GM04503 (cell line): ENCODE results near the gene SIRPD.
"Not testable (repeated sequence)": the region's sequence is repeated elsewhere in the genome, so short reads cannot be mapped to it uniquely, and the experiment has no call there.

Experiments
- DNase-seq: peaks from one replicate; pipeline ENCODE4 v3.0.0-alpha.2; 2012; ENCODE audit warnings: low read depth

The SIRPD gene

GRCh38 chr20:1537731-1538058, 19.8 kb downstream of the SIRPD start:
- DNase-seq: no peak

- DNase-seq: no peak
Measured at GRCh38 chr20:1536893-1537730, 20.4 kb downstream of the SIRPD start.

DNA sequence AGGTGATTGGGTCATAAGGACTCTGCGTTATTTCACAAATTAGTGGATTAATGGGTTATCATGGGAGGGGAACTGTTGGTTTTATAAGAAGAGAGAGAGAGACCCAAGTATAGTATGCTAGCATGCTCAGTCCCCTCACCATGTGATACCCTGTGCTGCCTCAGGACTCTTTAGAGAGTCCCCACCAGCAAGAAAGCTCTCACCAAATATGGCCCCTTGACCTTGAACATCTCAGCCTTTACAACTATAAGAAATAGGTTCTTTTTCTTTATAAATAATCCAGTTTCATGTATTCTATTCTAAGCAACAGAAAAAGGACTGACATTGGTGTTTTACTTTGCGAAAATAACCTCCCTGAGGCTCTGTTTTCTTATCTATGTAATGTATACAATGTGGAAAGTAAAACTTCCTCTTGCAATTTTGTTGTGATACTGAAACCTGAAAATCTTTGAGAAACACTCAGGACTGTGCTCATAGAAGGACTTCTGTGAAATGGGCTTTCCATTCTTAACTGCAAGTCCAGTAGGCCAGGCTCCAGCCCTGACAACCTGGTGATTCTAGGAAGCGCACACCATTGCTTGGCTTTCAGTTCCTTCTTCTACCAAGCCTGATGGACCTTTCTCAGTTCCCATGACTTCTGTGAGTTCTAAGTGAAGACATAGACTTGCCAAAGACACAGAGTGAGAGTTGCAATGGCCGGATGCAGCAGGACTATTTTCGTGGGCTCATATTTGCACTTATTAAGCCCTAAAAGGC, 21.9 kb downstream of the SIRPD start:
- no peak for DNase-seq

- DNase-seq: no peak
Measured at GRCh38 chr20:1534526-1534925, 23.0 kb downstream of the SIRPD start.

- DNase-seq: no peak
Measured at GRCh38 chr20:1533059-1533458, 24.4 kb downstream of the SIRPD start.

DNA sequence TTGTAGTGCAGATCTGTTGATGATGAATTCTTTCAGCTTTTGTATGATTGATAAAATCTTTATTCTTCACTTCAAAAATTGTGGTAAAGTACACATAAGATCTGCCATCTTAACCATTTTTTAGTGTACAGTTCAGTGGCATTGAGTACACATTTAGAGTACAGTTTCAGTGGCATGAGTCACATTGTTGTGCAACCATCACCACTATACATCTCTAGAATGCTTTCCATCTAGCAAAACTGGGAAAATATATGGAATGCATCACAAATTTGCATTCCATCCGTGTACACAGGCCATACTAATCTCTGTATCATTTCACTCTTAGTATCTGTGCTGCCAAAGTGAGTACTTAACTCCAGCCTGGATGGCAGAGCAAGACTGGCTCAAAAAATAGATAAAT, 28.7 kb downstream of the SIRPD start:
- no peak for DNase-seq

DNA sequence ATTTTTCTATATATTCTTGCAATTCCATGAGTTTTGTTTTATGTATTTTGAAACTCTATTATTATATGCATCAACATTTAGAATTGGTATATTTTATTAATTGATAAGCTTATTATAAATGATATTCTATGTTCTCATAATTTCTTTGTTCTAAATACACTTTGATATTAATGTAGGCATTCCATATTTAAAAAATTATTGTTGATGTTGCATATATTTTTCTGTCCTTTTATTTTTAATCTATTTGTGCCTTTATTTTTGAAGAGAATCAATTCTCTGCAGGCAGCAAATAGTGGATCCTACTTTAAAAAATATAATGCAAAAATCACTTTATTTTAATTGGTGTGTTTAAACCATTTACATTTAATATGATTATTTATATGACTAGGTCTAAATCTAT, 29.6 kb downstream of the SIRPD start:
- DNase-seq: no peak

DNA sequence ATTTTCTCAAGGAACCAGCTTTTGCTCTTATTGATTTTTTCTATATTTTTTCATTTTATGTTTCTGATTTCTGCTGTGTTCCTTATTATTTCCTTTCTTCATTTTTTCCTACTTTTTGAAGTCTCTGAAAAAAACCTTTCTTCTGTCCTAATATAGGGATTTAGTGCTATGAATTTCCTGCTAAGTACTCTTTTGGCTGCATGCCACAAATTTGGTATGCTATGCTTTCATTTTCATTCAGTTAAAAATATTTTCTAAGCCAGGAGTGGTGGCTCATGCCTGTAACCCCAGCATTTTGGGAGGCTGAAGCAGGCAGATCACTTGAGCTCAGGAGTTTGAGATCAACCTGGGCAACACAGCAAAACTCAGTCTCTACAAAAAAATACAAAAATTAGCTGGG, 30.6 kb downstream of the SIRPD start:
- no peak for DNase-seq

DNA sequence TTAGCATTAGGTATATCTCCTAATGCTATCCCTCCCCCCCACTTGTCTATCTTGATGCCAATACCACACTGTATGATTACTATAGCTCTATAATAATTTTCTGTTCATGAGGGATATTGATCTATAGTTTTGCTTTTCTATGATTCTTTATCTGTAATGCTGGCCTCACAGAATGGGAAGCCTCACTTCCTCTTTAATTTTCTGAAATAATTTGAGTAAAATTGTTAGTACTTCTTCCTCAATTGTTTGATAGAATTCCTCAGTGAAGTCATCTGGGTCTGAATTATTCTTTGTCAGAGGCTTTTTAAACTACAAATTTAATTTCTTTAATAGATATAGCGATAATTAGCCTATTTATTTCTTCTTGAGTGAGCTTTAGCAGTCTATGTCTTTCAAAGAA, 31.2 kb downstream of the SIRPD start:
- DNase-seq: no peak

GRCh38 chr20:1524004-1524403, 33.5 kb downstream of the SIRPD start:
- no peak for DNase-seq

- DNase-seq: no peak
Measured at GRCh38 chr20:1517010-1517409, 40.5 kb downstream of the SIRPD start.

- DNase-seq: no peak
Measured at GRCh38 chr20:1513801-1514200, 43.7 kb downstream of the SIRPD start.

DNA sequence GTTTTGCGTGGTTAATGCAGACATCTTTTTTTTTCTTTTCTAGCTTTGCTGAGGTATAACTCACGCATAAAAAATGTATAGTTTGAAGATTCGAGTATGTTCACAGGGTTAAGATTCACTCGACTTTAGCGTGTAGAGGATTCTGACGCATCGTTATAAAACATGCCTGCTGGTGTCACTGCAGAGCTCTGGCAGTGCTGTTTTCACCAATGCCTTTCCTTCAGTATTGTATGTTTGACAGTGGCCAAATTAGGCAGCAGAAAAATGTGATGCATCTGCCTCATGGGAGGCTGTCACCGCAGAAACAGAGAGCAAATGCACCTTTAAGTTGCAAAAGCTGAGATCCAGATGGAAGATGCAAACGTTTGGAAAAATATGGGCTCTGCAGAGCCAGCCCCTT, 48.3 kb downstream of the SIRPD start:
- no peak for DNase-seq

DNA sequence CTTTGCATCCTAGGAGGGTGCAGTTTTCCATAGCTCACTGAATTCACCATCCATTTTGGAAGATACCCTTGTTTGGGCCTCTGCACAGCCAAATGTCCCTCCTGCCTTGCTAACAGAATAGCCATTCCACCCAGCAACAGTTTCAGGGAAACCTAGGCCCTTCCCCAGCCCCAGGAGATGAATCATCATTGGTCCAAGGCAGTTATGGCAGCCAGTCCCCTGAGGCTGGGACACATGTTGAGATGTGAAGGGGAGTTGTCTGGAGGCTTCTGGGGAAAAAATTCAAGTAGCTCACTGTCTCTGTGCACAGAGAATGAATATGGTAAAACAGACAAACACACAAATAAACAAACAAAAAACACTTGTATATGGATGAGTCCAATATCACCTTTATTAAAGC, 48.9 kb downstream of the SIRPD start:
- DNase-seq: no peak

GRCh38 chr20:1507276-1507675, 50.2 kb downstream of the SIRPD start:
- no peak for DNase-seq

DNA sequence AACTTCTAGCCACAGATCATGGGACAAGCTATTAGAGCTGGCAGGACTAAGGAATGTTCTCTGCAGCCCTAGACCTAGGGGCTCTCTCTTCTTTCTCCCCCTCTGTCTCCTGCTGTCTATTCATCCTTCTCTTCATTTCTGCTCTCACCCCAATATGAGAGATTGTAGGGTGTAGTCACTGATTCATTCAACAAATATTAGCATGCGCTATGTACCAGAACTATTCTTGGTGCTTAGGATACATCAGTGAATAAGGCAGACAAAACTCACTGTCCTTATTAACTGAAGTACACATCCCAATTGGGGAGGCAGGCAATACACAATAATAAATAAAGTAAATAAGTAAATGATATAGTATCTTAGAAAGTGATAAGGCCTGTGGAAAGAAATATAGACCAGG, 51.6 kb downstream of the SIRPD start:
- no peak for DNase-seq

DNA sequence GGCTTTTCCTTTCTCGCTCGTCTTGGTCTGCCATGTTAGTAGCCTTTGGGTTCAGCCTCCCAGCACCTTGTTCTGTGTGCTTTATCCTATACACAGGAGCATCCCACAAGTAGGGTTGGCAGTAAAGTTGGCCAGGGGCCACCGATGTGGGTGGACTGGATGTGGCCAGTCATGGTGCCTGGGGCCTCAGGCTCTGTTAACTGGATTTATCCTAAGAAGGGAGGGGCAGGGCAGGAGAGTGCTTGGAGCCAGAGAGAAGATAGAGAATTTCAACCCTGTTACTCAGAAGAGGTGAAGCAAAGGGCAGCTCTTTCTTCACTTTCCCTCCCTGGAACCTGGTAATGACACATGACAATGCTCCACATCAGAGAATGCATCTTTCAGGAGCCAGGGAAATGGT, 52.1 kb downstream of the SIRPD start:
- DNase-seq: peak; percentile 24

GRCh38 chr20:1503564-1504227, 53.8 kb downstream of the SIRPD start:
- DNase-seq: peak; percentile 59

DNA sequence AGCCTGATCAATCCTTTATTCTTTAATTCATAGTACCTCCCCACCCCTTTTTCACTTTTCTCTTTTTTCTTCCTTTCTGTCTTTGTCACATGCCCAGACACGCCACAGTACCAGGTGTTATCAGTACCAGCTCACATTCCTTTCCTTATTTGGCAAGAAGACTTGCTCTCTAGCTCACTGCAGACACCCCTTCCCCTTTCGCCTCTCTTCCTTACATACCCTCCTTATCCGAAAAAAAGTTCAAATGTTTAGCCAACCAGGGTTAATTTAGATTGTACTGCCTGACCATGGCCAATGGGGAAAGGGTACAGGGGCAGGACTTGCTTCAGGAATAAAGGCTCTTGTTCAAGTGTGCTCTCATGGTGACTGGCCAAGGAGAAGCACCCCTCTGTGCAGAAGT, 57.0 kb downstream of the SIRPD start:
- no peak for DNase-seq

DNA sequence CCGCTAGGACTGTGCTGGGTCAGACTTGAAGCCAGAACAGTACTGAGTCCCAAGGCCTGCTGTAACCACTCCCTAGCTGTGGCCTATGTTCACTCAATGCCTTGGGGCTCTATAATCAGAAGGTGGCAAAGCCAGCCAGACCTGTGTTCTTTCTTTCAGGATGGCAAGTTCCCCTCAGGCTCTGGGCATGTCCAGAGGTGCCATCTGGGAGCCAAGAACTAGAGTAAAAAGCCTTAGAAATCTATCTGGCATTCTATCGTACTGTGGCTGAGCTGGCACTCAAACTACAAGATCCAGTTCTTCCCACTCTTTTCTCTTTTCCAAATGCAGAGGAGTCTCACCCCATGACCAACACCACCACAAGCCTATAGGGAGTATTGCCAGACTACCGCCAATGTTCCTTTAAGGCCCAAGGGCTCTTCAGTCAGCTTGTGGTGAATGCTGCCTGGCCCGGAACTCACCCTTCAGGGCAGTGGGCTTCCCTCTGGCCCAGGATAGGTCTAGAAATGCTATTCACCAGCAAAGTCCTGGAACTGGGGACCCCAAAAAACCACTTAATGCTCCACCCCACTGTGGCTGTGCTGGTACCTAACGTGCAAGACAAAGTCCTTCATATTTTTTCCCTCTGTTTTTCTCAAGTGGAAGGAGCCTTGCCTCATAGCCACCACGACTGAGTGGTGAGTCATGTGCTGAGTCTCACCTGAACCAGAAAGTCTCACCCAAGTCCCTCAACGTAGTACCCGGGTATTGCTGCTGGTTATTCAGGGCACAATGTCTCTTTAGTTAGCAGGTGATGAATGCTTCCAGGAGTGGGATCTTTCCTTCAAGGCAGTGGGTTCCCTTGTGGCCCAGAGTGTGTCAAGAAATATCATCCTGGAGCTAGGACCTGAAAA, 57.7 kb downstream of the SIRPD start:
- DNase-seq: no peak

DNA sequence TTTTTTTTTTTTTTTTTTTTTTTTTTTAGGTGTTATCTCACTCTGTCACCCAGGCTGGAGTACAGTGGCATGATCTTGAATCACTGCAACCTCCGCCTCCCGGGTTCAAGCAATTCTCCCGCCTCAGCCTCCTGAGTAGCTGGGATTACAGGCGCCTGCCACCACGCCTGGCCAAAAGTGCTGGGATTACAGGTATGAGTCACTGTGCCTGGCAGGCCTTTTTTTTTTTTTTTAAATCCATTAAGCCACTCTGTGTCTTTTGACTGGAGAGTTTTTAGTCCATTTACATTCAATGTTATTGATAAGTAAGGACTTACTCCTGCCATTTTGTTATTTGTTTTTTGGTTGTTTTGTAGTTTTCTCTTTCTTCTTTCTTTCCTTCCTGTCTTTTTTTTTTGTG, 60.1 kb downstream of the SIRPD start:
- DNase-seq: not testable (repeated sequence)

- no peak for DNase-seq
Measured at GRCh38 chr20:1496930-1497329, 60.6 kb downstream of the SIRPD start.
